Retinal pigment epithelial cell (primary cell): ENCODE data around the gene COG5.
A peak's percentile ranks its signal among the peaks of the same experiment; 100 is the strongest.

Experiments used
- DNase-seq: peaks from one replicate; pipeline ENCODE4 v3.0.0-alpha.2; 2010; ENCODE audit warnings: low read depth
- H3K4me3 ChIP-seq: 2 replicates; pipeline ENCODE4 v1.5.1; 2011; ENCODE audit warnings: mild to moderate bottlenecking, low read length, control low read depth, moderate library complexity
- CTCF ChIP-seq: conservative IDR thresholded peaks from 2 replicates; pipeline ENCODE4 v1.5.1; 2011; ENCODE audit warnings: low read depth, low read length, control low read depth, inconsistent platforms

Gene COG5

DNA sequence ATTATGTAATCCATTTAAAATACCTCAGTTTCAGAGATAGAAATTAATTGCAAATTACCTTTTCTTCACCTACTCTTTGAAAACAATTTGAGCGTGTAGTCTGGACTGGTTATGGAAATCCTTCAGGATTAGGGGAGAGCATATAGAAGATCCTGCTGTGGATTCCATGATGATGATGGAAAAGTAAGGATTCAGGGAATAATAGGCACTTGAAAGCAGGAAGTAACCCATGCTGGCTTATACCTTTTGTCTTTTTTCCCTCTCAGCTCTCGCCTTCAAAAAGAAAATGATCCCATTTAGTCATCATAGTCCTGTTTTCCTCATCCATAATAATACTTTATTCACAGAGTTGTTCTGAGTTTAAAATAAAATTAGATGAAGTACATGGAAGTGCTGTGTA, 390.5 kb downstream of the COG5 start:
- DNase-seq, result no peak
- H3K4me3 ChIP-seq, result no peak overlapping the region
- no peak for TF ChIP-seq CTCF

DNA sequence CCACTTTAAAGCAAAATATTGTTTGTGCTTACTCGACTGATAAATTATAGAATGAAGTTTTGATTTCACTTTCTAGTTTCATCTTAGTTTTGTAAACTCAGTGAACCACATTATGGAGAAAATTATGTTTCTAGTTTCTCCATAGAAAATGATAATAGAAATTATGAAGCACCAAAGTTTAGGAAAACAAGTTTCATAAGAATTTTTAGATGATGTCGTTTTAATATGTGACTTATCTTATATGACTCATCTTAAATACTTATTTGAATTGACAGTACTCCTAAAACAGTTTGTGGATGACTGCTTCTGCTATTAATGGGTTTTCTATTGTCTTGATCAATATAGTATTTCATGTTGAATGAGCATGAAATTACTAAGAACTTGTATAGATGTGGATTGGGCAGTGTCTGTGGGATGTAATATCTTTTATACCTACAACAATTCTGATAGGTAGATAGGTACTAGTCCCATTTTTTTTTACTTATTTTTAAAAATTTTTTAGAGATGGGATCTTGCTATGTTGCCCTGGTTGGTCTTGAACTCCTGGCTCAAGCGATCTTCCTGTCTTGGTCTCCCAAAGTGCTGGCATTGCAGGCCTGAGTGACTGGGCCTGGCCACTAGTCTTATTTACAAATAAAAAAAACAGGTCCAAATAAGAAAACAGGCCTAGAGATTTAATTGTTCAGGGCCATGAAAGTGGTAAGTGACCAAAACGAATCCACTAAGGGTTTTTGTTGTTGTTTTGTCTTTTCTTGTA, 391.3 kb downstream of the COG5 start:
- no peak for DNase-seq
- H3K4me3 ChIP-seq, result no peak overlapping the region
- TF ChIP-seq CTCF, result no peak

DNA sequence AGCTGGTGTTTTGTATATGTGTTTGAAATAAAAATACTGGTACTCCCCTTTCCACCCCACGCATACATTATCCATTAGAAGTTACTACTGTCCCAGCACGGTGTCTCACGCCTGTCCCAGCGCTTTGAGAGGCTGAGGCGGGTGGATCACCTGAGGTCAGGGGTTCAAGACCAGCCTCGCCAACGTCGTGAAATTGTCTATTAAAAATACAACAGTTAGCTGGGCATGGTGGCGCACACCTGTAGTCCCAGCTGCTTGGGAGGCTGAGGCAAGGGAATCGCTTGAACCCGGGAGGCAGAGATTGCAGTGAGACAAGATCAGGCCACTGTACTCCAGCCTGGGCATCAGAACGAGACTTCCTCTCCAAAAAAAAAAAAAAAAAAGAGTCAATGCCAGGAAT, 392.2 kb downstream of the COG5 start:
- H3K4me3 ChIP-seq, result no peak overlapping the region
- TF ChIP-seq CTCF, result no peak
- DNase-seq, result no peak

DNA sequence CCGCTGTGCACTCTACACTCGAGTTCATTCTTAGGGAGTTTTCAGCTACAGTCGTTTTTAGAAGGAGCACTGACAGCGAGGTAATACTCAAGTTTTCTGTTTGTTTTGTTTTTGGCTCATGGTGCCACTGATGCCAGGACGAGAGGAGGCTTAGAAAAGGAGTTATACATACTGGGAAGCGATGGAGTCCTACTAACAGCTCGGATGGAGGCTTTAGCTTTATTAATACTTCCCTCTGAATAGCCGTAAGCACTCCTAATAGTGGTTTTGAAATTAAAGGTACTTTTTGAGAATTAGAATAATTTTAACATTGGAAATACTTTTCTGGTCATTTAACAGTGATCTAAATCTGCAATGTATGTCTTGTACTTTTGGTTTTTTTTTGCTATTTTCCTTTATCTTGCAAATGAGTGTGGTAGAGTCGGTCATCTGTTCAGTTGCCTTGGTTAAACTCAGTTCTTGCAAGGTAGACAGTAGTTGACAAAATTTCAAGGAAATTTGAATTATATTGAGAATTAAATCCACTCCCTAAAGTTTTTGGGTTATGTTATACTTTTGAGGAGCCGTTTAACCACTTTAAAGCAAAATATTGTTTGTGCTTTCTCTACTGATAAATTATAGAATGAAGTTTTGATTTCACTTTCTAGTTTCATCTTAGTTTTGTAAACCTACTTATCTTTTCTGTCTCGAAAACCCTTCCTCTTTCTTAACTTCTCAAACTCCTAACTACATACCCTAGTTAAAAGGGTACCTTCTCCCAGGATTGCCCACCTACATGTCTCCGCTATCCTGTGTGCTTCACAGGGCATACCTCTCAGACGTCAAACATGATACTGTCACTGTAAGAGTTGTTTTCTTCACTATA, 393.4 kb downstream of the COG5 start:
- no peak for DNase-seq

GRCh38 chr7:107169120-107170050, 394.3 kb downstream of the COG5 start:
- peak; percentile 93 for DNase-seq
- peak; percentile 6 for TF ChIP-seq CTCF
- H3K4me3 ChIP-seq, result peak overlapping the region; percentile 87

More for the DNA sequence above, 393.4 kb downstream of the COG5 start:
- TF ChIP-seq CTCF, result no peak
- peak overlapping the region; percentile 87 for H3K4me3 ChIP-seq

DNA sequence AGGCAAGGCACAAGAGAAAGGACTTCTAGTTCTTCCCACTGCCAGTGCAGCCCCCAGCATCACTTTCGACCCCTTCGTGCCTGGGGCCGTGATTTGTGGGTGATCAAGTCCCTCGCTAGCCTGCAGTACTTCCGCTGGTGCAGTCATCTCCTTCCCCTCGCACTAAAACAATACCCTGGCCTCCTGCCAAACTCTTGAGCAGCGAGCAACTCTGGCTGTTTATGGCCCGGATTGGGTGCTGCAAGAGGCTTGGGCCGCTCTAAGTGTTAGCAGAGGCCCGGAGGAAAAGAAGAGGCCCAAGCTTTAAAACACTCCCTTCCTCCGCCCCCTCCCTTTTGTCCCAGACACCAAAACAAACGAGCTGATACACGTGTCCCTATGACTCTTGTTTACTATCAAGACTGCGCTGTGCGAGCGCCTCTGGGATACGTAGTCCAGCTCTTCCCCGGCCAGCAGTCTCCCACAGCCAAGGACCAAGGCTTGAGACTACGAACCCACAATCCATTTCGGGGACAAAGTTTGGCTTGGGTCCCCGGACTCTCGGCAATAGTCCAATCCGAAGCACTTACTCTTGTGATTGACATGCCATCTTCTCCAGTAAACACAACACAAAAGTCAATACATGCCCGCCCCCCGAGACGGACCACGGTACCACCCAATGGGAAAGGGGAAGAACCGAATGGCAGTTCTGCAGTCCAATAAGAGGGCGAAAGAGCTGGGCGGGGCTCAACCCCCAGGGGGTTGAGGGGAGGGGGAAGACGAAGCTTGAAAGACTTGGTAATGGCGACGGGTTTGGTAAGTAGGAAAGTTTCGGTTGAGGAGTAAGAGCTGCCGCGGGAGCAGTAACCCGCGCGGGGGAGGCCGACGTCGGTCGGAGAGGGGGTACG, 395.2 kb downstream of the COG5 start, which contains the start of gene HBP1:
HBP1 (plus strand) TSS at position 771 of the 887 bp plus-strand sequence. CDS start 10,891 bp downstream, outside the sequence.
- peak; percentile 100 for DNase-seq
- TF ChIP-seq CTCF, result no peak
- H3K4me3 ChIP-seq, result peak within 1 kb of the TSS; percentile 87
